ENCODE results near the gene KRT86.
A peak's percentile ranks its signal among the peaks of the same experiment; 100 is the strongest.
"Not testable (repeated sequence)": the region's sequence is repeated elsewhere in the genome, so short reads cannot be mapped to it uniquely, and the experiment has no call there.

Gene KRT86

DNA sequence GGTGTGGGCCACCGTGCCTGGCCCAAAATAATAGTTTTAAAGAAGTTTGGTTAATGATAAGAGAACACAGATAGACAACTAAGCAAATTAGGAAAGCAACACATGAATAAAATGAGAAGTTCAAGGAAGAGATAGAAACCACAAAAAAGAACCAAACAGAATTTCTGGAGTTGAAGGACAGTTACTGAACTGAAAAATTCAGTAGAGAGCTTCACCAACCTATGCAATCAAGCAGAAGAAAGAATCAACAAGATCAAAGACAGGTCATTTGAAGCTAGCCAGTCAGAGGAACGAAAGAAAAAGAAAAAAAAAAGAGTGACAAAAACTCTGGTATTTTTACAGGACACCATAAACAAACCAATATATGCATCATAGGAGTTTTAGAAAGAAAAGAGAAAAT, 62.2 kb downstream of the KRT86 start:
- no peak for DNase-seq (ENCODE audit: low spot score)

DNA sequence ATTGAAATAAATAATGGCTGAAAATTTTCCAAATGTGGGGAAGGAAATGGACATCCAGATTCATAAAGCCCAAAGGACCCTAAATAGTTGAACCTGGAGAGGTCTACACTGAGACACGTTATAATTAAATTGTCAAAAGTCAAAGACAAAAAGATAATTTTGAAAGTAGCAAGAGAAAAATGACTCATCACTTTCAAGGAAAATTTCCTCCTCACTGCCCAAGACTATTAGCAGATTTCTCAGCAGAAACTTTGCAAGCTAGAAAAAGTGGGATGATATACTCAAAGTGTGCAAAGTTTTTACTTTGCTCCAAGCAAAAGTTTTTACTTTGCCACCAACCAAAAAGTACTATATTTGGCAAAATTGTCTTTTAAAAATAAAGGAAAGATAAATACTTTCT, 62.6 kb downstream of the KRT86 start:
- no peak for DNase-seq (ENCODE audit: low spot score)

DNA sequence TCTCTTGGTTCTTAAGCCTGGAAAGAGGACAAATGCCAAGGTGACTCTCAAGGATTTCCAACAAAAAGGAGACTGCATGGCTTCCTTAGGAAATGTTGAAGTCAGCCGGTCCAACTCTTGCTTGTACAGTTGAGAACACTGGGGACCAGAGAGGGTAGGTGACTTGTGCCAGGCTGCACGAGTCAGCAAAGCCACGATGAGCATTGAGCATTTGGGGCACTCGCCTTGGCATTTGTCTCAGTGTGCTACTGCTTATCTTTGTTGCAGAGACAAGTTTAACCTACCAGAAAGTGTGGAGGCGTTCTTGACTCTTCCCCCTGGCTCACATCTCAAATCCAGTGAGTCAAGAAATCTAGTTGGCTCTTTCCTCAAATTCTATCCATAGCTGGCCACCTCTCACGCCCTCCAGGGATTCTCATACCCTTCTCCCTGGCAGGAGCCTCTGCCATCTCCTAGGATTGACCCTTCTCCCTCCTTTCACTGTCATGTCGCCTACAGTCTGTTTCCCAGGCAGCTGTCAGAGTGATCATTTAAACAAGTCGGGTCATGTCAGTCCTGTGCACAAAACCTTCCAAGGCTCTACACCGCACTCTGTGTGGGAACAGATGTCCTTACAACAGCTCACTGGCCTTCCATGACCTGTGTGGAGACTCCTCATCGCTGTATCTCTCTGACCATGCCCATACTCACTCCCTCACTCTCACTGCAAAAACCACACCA, 64.0 kb downstream of the KRT86 start:
- DNase-seq (ENCODE audit: low spot score): no peak

DNA sequence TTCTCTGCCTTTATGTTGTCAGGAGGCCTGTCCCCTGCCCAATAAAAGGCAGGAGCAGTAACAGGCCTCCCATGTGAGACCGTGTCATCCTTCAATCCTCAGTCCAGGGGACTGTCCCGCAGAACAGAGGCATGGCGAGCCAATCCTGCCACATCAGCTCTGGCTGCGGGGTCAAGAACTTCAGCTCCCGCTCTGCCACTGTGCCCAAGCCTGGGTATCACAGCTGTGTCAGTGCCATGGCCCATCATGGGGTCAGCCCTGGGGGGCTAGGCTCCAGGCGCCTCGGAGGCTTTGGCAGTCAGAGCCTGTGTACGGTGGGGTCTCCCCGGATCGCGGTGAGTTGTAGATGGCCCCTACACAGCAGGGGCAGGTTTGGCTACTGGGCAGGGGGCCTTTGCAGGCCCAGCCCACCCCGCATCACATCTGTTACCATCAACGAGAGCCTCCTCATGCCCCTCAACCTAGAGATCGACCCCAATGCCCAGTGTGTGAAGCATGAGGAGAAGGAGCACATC, 66.7 kb downstream of the KRT86 start:
- DNase-seq (ENCODE audit: low spot score): no peak

DNA sequence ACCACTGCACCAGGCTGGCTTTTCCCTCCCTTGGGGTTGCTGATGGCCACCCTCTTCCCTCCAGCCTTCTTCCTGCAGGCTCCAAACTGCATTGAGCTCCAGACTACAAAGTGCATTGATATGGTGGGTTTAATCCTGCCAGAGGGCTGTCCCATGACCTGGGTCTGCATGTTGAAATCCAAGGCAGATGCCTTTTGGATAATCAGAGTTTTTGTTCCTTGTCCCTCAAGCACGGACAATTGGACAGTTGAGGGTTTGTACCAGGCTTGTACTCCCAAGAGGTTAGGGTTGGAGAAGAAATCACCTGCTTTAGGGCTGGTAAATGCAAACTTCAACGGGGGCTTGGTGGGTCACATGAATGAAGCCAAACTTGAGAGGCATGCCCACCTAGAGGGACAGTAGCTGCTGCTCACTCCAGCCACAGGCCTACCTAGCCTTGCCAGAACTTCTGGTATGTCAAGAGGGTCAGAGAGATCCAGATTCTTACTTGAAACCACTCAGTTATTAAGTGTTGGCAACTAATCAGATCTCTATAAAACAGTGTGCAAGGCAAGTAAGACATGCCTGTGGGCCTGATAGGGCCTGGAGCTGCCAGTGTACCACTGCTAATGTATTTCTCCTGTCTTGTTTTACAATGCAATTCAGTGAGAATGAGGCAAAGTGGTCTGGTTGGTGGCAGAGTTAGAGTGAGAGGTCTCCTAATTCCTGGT, 68.5 kb downstream of the KRT86 start:
- DNase-seq (ENCODE audit: low spot score): no peak

DNA sequence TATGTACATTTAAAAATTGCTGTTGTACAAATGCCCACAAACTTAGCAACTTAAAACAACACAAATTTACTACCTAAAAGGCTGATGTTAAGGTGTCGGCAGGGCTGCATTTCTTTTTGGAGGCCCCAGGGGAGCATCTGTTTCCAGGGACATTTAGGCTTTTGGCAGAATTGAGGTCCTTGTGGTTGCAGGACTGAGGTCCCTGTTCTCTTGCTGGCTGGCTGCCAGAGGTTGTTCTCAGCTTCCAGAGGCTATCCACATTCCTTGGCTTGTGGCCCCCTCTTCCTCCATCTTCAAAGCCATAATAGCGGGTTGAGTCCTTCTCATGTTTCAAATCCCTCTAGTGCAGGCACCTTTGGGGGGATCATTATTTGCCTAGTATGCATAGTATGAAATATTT, 69.1 kb downstream of the KRT86 start:
- no peak for DNase-seq (ENCODE audit: low spot score)

DNA sequence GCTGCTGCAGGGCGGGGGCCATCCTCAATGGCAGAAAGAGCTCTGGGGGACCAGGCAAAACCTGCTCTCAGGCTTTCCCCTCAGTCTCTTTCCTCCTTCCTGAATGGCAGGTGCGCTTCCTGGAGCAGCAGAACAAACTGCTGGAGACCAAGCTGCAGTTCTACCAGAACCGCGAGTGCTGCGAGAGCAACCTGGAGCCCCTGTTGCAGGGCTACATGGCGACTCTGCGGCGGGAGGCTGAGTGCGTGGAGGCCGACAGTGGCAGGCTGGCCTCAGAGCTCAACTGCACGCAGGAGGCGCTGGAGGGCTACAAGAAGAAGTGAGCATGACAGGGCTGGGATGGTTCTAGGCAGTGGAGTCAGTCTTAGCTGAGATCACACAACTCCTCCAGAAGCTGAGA, 69.7 kb downstream of the KRT86 start:
- DNase-seq (ENCODE audit: low spot score): no peak

DNA sequence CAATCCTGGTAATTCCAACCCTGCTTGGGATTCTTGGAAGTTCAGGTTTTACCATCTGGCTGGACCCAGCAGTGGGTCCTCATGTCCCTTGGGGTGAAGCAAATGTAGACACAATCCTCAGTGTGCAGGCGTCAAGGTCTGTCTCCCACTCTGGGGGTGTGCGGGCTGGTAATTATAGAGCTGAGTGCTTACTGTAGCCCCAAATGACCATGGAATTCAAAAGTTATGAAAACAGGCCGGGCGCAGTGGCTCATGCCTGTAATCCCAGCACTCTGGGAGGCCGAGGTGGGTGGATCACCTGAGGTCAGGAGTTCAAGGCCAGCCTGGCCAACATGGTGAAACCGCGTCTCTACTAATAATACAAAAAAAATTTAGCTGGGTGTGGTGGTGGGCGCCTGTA, 70.6 kb downstream of the KRT86 start:
- DNase-seq (ENCODE audit: low spot score): not testable (repeated sequence)

DNA sequence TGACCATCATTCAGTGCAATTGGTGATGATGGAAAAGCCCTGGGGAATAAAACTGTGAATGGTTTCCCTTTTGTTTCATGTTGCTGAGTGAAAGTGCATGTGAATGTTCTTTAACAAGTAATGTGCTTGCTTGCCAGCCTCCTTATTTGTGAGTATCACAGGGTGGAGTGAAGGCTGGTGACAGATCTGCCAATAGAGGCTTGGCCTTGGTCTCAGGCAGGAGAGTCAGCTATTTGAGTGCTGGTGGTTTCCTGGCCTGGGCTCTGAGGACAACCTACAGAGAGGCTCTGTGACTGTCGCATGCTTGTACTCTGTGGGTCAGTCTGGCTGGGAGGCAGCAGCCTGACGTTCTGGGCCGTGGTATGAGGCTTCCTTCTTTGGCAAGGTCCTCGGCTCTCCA, 72.1 kb downstream of the KRT86 start:
- DNase-seq (ENCODE audit: low spot score): no peak

DNA sequence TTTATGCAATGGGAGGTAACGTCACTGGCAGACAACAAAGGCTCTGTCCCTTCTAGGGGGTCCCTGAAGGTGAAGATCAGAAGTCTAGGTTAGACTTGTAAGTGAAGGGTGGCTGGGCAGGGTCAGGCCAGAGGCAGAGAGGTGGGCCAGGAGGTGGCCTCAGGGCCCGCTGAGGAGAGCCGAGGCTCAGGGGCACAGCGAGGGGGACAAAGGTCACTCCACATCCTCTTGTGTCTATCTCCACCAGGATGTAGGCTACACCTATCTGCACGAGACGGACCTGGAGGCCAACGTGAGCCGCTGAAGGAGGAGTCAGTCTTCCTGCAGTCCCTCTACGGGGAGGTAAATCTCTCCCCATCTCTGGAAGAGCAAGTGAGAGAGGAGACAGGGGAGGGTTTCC, 72.6 kb downstream of the KRT86 start:
- DNase-seq (ENCODE audit: low spot score): no peak

DNA sequence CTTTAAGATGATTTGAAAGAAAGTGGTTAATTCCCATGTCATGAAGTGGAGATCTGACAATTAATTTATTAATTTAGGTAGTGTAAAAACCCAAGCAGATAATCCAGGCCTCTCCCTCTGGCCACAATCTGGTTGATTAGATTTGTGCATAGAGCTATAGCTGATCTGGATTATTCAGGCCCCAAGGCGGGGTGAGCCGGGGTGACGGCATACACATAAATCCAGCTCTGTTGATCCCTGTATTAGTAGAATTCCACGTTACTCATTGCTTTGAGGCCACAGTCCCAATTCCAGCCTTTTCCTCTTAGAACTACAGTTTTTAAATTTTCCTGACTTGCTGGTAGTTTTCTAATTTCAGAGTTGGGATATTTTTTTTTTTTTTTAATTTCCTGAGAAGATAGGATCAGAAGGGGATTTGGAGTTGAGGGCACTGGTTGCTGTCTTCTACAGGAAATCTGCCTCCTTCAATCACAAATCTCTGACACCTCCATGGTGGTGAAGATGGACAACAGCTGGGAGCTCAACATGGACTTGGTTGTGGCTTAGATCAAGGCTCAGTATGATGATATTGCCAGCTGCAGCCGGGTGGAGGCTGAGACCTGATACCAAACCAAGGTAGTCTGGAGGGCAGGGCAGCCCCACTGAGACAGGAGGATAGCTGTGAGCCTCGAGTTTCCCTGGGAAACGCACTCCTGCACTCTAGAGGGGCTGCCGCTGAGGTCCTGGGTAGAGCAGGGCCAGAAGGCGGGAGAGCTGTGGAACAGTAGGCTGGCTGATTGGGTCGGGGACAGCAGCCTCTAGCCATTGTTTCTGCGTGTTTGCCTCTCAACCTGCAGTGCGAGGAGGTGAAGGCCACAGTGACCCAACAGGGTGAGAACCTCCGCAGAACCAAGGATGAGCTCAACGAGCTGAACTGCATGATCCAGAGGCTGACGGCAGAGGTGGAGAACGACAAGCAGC, 73.4 kb downstream of the KRT86 start:
- DNase-seq (ENCODE audit: low spot score): peak; percentile 74

DNA sequence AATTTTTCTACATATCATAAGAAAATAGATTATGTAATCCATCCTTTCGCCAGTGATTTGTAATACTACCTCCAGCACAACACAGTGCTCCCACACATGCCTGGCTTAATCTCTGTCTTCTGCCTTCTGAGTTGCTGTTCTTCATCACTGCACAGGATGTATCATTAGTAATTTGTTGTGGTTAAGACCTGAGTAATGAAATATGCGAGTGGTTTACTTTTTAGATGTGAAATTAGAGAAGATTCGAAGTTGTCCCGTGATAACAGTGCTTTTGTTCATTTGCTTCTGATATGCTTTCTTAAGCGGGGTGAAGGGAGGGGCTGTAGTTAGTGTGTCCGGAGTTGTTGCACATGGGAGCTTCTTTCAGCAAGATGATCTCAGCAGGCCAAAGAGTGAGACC, 74.8 kb downstream of the KRT86 start:
- no peak for DNase-seq (ENCODE audit: low spot score)

DNA sequence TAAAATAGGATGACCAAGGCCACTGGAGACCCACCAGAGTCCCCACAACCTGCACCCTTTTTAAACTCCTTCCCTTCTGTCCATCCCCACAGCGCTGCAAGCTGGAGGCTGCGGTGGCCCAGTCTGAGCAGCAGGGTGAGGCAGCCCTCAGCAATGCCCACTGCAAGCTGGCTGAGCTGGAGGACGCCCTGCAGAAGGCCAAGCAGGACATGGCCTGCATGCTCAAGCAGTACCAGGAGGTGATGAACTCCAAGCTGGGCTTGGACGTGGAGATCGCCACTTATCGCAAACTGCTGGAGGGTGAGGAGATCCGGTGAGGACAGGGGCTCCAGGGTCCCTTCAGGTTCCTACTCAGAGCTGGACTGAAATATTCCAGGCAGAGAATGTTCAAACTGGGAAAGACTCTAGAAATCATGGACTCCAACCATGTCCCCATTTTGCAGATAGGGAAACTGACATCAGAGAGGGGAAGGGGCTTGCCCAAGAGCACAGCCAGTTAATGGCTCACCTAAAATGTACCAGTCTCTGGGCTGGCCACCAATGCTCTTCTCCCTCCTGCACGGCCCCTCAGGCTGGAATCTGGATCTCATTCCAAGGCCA, 75.7 kb downstream of the KRT86 start:
- no peak for DNase-seq (ENCODE audit: low spot score)

DNA sequence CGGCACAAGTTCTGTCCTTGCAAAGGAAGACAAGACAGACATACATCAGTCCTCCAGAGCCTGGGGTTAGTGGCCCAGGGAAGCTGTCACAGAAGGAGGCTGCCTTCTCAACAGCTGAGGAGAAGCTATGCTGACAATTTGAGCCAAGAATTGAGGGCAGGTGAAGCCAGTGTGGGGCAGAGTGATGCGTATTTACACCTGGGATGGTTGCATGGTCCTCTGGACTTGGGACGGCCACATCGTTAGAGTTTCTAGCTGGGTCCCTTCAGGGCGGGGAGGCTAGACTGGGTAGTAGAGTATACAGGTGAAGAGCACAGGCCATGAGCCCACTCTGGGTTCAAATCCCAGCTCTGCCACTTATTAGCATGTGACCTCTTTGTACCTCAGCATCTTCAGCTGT, 76.3 kb downstream of the KRT86 start:
- no peak for DNase-seq (ENCODE audit: low spot score)

DNA sequence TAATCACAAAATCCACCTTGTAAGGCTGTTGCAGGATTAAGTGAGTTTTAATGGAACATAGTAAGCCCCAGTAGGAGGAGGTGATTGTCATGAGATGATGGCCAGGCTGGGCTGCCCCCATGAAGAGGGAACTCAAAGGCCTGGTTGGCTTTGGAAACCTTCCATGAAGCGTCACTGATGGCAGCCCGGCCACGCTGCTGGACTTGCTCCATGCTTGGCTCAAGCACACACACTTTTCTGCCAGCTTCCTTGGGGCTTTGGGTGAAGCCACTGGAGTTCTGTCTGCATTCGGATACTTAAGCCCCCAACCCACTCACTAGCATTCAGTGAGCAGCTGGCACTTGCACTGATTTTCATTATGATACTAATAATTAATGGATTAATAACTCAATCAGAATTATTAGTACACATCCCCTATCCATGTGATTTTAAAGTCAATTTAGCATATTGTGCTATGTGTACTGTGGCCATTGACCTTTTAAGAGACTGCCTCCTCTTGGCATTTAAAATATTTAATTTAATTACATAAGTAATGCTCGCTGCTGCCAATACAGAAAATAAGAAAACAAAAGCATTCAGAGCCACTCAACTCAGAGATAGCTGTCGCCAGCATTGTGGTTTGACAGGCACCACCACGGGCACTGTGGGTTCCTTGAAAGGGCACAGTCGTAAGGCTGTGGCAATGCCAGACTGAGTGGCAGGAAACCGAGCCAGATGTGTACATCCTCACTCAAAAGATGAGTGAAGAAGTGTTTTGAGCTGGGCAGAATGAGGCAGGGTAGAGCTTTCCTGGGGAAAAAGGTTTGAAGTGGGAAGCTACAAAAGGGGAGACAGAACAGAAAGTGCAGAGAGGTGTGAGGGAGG, 77.0 kb downstream of the KRT86 start:
- no peak for DNase-seq (ENCODE audit: low spot score)

DNA sequence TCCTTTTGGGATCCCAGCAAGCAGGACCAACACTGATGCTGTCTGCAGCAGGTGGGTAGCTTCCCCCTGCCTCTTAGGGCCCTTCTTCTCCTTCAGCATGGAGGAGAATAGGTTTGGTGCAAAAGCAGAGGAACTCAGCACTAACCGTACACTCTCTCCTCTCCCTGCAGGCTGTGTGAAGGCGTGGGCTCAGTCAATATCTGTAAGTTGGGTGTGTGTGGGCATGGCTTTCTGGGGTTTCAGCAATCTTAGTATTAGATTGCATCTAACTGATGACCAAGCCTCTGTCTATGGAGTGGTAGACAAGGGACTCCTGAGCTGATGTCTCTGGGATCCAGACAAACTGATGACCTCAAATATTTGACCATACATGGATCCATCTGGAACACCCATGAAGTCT, 78.5 kb downstream of the KRT86 start:
- DNase-seq (ENCODE audit: low spot score): no peak

DNA sequence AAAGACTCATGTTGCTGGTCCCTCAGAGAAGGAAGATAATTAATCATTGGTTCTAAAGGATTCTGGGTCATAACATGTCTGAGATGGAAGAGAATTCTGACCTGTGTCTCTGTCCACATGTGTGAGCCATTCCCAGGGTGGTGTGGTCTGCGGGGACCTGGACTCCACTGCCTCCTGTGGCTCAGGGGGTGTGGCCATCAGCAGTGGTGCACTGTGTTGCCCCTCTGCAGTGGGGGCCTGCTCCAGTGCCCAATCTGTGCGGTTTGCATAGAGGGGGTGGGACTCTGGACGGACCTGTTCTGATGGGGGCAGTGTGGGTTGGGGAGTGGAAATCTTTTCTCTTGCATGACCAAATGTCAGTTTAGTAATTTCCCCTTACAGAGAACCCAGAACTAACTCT, 79.3 kb downstream of the KRT86 start:
- DNase-seq (ENCODE audit: low spot score): no peak

DNA sequence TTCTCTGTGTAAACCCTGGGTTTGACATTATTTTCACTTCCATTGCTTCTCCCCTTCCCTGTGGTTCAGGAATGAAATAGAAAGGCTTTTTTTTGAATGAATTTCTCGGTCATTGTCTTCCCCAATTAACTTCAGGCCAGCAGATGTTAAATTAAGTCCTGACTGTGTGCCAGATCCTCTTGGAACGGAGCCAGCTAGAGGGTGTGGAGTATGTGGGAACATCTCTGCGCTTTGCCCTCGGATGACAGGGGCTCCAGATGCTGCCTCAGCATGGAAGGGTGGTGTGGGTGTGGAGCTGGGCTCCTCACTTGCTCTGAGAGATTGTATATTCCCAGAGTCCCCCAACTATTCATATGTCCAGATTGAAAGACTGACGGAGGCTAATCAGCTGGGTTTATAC, 79.8 kb downstream of the KRT86 start:
- DNase-seq (ENCODE audit: low spot score): no peak

DNA sequence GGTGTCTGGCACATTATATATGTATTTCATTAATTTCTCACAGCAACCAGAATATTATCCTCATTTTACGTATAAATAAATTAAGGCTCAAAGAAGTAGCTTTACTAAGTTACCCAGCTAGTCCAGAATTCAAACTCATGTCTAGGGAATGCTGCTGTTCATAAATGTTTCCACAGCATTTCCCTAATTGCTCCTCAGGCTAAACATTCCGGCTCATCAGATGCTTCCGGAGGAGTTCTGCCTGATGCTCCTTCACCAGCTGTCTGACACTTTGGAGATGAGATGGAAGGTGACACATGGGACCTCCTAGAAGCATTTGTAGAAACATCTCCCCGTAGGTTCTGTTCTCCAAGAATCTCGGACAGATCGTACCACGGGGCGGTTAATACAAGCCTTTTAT, 80.7 kb downstream of the KRT86 start:
- no peak for DNase-seq (ENCODE audit: low spot score)

DNA sequence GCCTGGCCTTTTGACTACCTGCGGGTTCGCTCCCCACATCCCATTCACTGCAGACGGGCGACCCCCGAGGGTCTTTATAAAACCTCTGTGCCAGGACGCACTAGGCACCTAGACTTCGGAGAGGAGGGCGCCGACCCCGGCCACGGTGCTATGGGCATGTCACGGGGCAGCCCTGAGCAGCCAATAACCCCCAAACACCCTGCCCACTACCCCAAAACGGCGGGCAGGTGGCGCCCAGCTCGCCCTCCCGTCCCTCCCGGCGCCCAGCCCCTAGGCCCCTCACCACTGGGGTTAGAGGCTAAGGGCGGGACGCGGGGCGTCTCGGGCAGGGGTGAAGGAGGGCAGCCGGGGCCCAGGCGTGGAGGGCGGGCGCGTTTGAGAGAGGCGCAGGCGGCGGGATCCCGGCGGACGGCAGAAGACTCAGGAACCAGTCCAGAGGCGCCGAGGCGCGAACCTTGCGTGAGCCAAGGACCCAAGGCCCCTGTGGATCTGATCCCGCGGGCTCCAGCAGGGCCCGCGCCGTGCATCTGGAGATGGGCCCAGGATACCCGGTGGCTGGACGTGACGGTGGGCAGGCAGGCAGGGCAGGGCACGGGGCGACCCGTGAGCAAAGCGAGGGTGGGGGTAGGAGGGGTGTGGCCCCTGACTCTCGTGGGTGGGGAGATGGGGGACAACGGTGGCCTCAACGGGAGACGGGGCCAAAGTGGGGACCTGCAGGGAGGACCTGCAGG, 81.8 kb downstream of the KRT86 start:
- no peak for DNase-seq (ENCODE audit: low spot score)
